Small intestine (tissue), 7 donors: Measurements from ENCODE around the gene SPATA19. TPM values are rescaled to one million over a fixed set of nuclear protein-coding genes. Genes with fewer than 3 reads are reported as not detected.

Experiments
- DNase-seq, 2 donors: peaks; one replicate each; pipeline versions ENCODE4 v3.0.0 to v3.0.0-alpha.2; 2013
- FAIRE-seq: peaks from 2 replicates; lab custom pipeline; 2012; peaks lifted over from hg19 to GRCh38; lab: Jason Lieb, UNC
- H3K27ac ChIP-seq, 3 donors: one replicate each; pipeline ENCODE4 v1.5.1; 2013; ENCODE audit warnings: low read length in 2 of 3, mild to moderate bottlenecking in 2 of 3, control low read depth in 1 of 3, inconsistent platforms in 1 of 3, low read depth in 1 of 3, moderate library complexity in 1 of 3
- H3K27me3 ChIP-seq, 3 donors: one replicate each; pipeline ENCODE4 v1.6.1; 2013; ENCODE audit warnings: low read length in 3 of 3, inconsistent platforms in 1 of 3; ENCODE audit not compliant: control insufficient read depth in 3 of 3, insufficient read depth in 3 of 3
- H3K36me3 ChIP-seq, 3 donors: one replicate each; pipeline ENCODE4 v1.6.1; 2013; ENCODE audit warnings: low read length in 3 of 3, inconsistent platforms in 1 of 3, low read depth in 1 of 3, mild to moderate bottlenecking in 1 of 3, moderate library complexity in 1 of 3; ENCODE audit not compliant: control insufficient read depth in 3 of 3, insufficient read depth in 2 of 3
- H3K4me1 ChIP-seq, 3 donors: one replicate each; pipeline ENCODE4 v1.6.1; 2013; ENCODE audit warnings: low read length in 2 of 3, inconsistent platforms in 1 of 3, low read depth in 1 of 3, mild to moderate bottlenecking in 1 of 3, moderate library complexity in 1 of 3; ENCODE audit not compliant: control insufficient read depth in 3 of 3, insufficient read depth in 2 of 3
- H3K4me3 ChIP-seq, 3 donors: one replicate each; pipeline ENCODE4 v1.5.1; 2013; ENCODE audit warnings: low read length in 3 of 3, control low read depth in 1 of 3, inconsistent platforms in 1 of 3, low read depth in 1 of 3, mild to moderate bottlenecking in 1 of 3, moderate library complexity in 1 of 3
- H3K9me3 ChIP-seq, 2 donors: one replicate each; pipeline ENCODE4 v1.6.1; 2013; ENCODE audit warnings: low read depth in 1 of 2, low read length in 1 of 2; ENCODE audit not compliant: control insufficient read depth in 2 of 2, insufficient read depth in 1 of 2
- WGBS, 3 donors: extraction: QIAGEN DNeasy Blood & Tissue Kit; methylation state at CpG; one replicate each; pipeline ENCODE4 v1.1.7; 2013; 5-methylcytosine and 5-hydroxymethylcytosine counted together
- polyA plus RNA-seq, 4 donors: library from polyadenylated mRNA; stranded (reverse) in 3 of 4; unstranded in 1 of 4; fragments of 200-250 nt in 3 of 4; fragments of 120-200 nt in 1 of 4; gene quantifications; one replicate each; pipeline versions ENCODE4 v1.2.1 to v1.2.3, GENCODE V29; 2013
- donor health status: healthy with polysubstance abuse.
- donor health status: control.
- donor health status: control.
- donor health status: Bipolar disorder and iron deficiency.
- donor health status: healthy.

SPATA19 gene
- polyA plus RNA-seq, 4 donors = not detected

DNA sequence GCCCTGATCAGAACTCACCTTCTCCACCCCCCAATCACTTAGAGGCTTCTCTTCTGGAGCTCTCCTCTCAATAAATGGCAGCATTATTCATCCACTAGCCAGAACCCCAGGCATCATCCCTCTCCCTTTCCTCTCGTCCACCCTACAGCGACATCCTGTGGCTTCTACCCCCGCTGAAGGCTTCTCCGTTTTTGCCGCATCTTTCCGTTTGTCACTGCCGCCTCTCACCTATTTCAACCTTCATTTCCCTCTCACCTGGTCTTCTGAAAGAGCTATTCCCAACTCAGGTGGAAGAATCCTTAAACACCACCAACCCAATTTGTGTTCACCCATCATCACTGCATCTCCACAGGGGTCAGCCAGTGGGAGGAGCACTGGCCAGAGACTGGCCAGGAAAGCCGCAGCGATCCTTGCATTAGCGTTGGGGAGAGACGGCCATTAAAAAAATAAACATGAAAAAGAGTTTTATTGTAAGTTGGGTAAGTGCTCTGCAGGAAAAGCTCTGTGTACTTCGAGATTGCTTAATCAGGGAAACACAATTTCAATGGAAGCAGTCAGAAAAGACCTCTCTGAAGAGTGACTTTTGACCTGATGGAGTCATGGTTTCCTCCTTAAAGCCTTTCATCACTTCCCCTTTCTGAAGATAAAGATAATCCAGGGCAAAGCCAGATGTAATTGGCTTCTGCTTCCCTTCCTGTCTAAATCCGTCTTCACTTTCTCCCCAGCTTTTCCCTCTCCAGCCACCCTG, 36.7 kb downstream of the SPATA19 start:
- H3K4me1 ChIP-seq = no peaks in the 10 kb centered on the region
- FAIRE-seq (no peak), DNase-seq (no peak)
- no peaks in the 10 kb centered on the region for H3K9me3 ChIP-seq
- H3K27ac ChIP-seq = no peak overlapping the region
- peaks cover 0 to 11% (median 2%) of the 10 kb centered on the region in 3 donors for H3K27me3 ChIP-seq
- WGBS, 3 donors = 46 to 50% (median 47%) methylated on average over 13 of the region's 13 CpGs
- H3K36me3 ChIP-seq = no peaks in the 10 kb centered on the region
- H3K4me3 ChIP-seq = no peak overlapping the region

DNA sequence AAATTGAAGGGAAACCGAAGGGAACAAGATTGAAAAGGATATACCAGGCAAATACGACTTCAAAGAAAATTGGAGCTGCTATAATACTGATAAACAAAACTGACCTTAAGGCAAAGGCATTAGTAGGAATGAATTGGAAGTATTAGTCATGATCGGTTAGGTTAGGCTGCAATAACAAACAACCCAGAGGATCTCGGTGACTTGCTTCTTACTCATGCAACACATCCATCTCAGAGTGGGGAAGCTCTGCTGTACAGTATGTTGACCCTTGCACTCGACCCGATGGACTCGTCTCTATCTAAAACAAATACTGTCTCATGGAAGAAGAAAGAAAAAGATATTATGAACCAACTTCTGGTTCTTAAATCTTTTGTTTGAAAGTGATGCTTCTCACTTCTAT, 42.3 kb downstream of the SPATA19 start:
- Histone ChIP-seq H3K27me3 (no peaks in the 10 kb centered on the region), H3K9me3 (no peaks in the 10 kb centered on the region), H3K36me3 (no peaks in the 10 kb centered on the region), H3K4me1 (no peaks in the 10 kb centered on the region), H3K4me3 (no peak overlapping the region), H3K27ac (no peak overlapping the region)
- no peak for DNase-seq
- 64 to 81% (median 72%) methylated on average over 7 of the region's 7 CpGs for WGBS, 3 donors
- no peak for FAIRE-seq

DNA sequence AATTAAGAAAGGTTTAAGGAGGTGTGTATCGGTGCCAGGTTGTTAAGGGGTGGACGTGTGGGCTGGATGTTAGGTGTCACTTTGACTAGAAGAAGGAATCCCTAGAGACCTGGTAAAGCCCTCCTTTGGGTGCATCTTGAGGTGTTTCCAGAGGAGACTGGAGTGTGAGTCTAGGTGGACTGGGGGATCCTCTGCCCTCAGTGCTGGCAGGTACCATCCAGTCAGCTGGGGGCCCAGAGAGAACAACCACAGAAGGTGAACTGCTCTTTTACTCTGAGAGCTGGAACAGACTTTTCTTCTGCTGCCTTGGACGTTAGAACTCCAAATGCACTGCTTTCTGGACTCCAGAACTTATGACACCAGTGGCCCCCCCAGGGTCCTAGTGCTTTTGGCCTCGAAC, 44.0 kb downstream of the SPATA19 start:
- Histone ChIP-seq H3K4me1 (no peaks in the 10 kb centered on the region), H3K4me3 (no peak overlapping the region), H3K36me3 (no peaks in the 10 kb centered on the region), H3K27me3 (no peaks in the 10 kb centered on the region), H3K9me3 (no peaks in the 10 kb centered on the region), H3K27ac (no peak overlapping the region)
- WGBS, 3 donors = 52 to 77% (median 72%) methylated on average over 4 of the region's 4 CpGs
- FAIRE-seq = no peak
- DNase-seq = no peak

DNA sequence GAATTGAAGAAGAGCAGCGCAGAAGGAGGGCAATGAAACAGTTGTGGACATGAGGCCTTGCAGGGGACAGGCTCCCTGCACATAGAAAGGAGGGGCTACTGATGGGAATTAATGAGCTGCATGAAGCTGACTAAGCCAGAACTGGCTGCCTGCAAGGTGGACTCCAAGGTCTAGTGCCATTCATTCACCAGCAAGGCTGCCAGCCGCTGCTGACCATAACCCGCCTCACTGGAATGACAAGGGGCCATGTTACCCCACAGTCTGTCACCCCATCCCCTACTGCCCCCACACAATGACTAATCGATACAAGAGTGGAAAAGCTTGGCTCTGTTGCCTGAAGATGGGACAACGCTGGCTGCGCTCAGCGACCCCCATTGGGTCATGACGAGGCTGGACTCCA, 44.6 kb downstream of the SPATA19 start:
- 87 to 92% (median 91%) methylated on average over 8 of the region's 8 CpGs for WGBS, 3 donors
- no peaks in the 10 kb centered on the region for H3K36me3 ChIP-seq
- no peak overlapping the region for H3K4me3 ChIP-seq
- no peaks in the 10 kb centered on the region for H3K27me3 ChIP-seq
- H3K9me3 ChIP-seq = no peaks in the 10 kb centered on the region
- DNase-seq (no peak), FAIRE-seq (no peak)
- H3K4me1 ChIP-seq = no peaks in the 10 kb centered on the region
- H3K27ac ChIP-seq = no peak overlapping the region

DNA sequence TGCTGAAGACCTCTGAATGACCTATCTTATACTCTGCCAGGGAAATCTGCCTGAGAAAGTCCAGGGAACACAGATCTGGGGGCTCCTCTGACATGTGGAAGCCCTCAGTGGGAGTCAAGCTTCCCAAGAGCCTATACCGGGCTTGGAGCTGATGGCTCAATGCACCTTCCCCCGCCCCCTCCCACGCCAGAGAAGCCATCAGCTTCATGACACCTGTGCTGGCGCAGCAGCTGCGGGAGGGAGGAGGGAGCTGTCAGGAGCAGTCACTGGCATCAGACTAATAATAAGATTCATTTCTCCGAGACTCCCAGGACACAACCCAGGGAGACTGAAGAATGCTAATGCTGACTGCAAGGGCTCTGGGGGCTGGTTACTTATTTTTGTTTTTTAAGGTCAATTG, 47.8 kb downstream of the SPATA19 start:
- FAIRE-seq = no peak
- no peaks in the 10 kb centered on the region for H3K27me3 ChIP-seq
- WGBS, 3 donors = 51 to 58% (median 58%) methylated on average over 6 of the region's 6 CpGs
- H3K4me3 ChIP-seq = no peak overlapping the region
- no peak for DNase-seq
- no peaks in the 10 kb centered on the region for H3K36me3 ChIP-seq
- H3K4me1 ChIP-seq = no peaks in the 10 kb centered on the region
- no peak overlapping the region for H3K27ac ChIP-seq
- H3K9me3 ChIP-seq = peaks cover 0 to 3% of the 10 kb centered on the region in 2 donors

DNA sequence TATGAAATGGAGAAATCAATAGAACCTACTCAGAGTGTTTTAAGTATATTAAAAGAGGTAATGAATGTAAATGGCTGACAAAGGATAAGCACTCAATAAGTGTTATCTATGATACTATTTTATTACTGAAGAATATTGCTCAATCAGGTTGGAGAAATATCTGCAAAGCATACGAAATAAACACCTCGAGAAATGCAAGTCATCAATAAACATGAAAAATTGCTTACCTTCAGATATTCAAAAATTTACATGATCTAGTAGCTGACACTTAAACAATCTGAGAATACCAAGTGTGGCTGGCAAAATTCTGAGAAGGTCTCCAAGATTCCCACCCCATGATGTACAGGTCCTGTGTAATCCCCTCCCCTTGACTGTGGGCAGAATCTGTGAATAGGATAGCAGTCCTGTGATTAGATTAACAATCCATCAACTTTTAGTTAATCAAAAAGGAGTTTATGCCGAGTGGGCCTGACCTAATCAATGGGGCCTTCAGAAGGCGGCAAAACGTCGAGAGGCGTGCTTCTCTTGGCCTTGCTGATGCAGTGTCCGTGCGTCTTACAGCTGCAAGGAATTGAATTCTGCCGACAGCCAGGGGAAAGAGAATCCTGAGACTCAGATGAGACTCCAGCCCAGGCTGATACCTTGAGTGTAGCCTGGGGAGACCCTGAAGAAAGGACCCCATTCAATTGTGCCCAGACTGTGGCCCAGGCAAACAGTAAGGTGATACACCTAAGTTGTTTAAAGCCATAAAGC, 49.1 kb downstream of the SPATA19 start:
- WGBS, 3 donors = 88 to 92% (median 89%) methylated on average over 10 of the region's 10 CpGs
- H3K27me3 ChIP-seq = no peaks in the 10 kb centered on the region
- DNase-seq (no peak), FAIRE-seq (no peak)
- H3K4me3 ChIP-seq = no peak overlapping the region
- H3K9me3 ChIP-seq = peaks cover 0 to 3% of the 10 kb centered on the region in 2 donors
- H3K27ac ChIP-seq = no peak overlapping the region
- H3K36me3 ChIP-seq = no peaks in the 10 kb centered on the region
- no peaks in the 10 kb centered on the region for H3K4me1 ChIP-seq

DNA sequence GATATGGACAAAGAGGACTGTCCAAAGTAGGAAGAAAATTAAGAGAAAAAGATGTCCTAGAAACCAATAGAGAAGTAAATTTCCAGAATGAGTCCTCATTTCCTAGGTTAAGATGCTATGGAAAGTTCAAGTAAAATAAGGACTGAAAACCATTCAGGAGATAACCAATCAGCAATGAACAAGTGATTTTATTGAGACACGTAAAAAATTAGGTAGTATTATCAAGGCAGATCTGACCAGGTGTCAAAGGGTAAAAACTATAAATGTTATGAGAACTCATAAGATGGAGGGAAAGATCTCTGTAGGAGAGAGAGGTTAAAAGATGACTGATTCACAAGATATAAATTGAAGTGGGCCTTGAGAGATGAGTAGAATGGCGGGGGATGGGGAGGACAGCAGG, 50.2 kb downstream of the SPATA19 start:
- Histone ChIP-seq H3K4me1 (no peaks in the 10 kb centered on the region), H3K36me3 (no peaks in the 10 kb centered on the region), H3K9me3 (peaks cover 0 to 3% of the 10 kb centered on the region in 2 donors), H3K27me3 (no peaks in the 10 kb centered on the region), H3K27ac (no peak overlapping the region), H3K4me3 (no peak overlapping the region)
- FAIRE-seq (no peak), DNase-seq (no peak)
- WGBS, 3 donors = 86 to 90% (median 89%) methylated on average over 2 of the region's 2 CpGs

DNA sequence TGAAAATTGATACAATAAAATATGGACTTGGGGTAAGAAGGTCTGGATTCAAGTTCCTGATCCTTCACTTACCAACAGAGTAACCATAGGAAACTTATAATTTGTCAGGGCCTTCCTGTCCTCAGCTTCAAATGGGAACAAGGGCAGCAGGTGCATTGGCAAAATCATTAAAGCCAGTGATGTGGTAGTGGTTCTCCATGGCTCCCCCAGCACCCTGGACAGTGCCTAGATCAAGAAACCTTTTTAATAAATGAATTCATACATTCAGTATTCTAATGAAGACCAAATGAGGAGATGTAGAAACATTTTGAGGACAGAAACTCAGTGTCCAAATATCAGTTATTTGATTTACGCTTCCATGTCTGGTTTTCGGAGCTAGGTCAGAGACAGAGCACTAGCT, 51.1 kb downstream of the SPATA19 start:
- WGBS, 3 donors = 90 to 94% (median 94%) methylated on average over 2 of the region's 2 CpGs
- no peaks in the 10 kb centered on the region for H3K36me3 ChIP-seq
- H3K4me1 ChIP-seq = no peaks in the 10 kb centered on the region
- no peak overlapping the region for H3K4me3 ChIP-seq
- FAIRE-seq (no peak), DNase-seq (no peak)
- no peaks in the 10 kb centered on the region for H3K27me3 ChIP-seq
- peaks cover 0 to 3% of the 10 kb centered on the region in 2 donors for H3K9me3 ChIP-seq
- no peak overlapping the region for H3K27ac ChIP-seq
